Peyer's patch (tissue), 4 donors: ENCODE data around the gene PTGDR2. TPM values are rescaled to one million over a fixed set of nuclear protein-coding genes. Genes with fewer than 3 reads are reported as not detected.

Experiments used
- DNase-seq, 3 donors: peaks; one replicate each; pipeline ENCODE4 v3.0.0-alpha.2; 2017 to 2019
- H3K27ac ChIP-seq, 4 donors: fragments of 200-600 bp; sonication (generic); one replicate each; pipeline ENCODE4 v1.5.1; 2016 to 2019
- H3K27me3 ChIP-seq, 2 donors: fragments of 200-600 bp; sonication (generic); one replicate each; pipeline ENCODE4 v1.5.1; 2019
- H3K36me3 ChIP-seq, 3 donors: fragments of 200-600 bp; sonication (generic); one replicate each; pipeline ENCODE4 v1.5.1; 2016 to 2019
- H3K4me1 ChIP-seq, 4 donors: fragments of 200-600 bp; sonication (generic); one replicate each; pipeline ENCODE4 v1.5.1; 2016 to 2019
- H3K4me3 ChIP-seq, 4 donors: fragments of 200-600 bp; sonication (generic); 1 replicate in 3 of 4; 2 replicates in 1 of 4; pipeline ENCODE4 v1.5.1; 2016 to 2019; ENCODE audit warnings: mild to moderate bottlenecking in 1 of 4
- H3K9me3 ChIP-seq, 4 donors: fragments of 200-600 bp; sonication (generic); one replicate each; pipeline ENCODE4 v1.5.1; 2016 to 2019; ENCODE audit warnings: mild to moderate bottlenecking in 1 of 4
- POLR2A ChIP-seq, 2 donors: fragments of 450-650 bp; IDR thresholded peaks; one replicate each; pipeline ENCODE4 v1.5.1; 2017; ENCODE audit warnings: antibody characterized with exemption in 2 of 2, mild to moderate bottlenecking in 2 of 2, moderate library complexity in 2 of 2
- total RNA-seq, 4 donors: library from RNA; depleted of rRNA; stranded (reverse); fragments of >200 nt; gene quantifications; one replicate each; pipeline ENCODE4 v1.1.0, GENCODE V29; 2016
- TF ChIP-seq, protein P1 (sequence below), 6 experiments: fragments of 450-650 bp in 4 of 6; fragments of 200-600 bp in 2 of 6; sonication (generic) in 1 of 6; IDR thresholded peaks; one replicate each; pipeline ENCODE4 v1.5.1; 2017 to 2019; ENCODE audit warnings: antibody characterized with exemption in 6 of 6, mild to moderate bottlenecking in 3 of 6, moderate library complexity in 1 of 6

Gene PTGDR2
- total RNA-seq, 4 donors from 2014 or later: 1.5 to 18.2 (median 2.6) TPM

DNA sequence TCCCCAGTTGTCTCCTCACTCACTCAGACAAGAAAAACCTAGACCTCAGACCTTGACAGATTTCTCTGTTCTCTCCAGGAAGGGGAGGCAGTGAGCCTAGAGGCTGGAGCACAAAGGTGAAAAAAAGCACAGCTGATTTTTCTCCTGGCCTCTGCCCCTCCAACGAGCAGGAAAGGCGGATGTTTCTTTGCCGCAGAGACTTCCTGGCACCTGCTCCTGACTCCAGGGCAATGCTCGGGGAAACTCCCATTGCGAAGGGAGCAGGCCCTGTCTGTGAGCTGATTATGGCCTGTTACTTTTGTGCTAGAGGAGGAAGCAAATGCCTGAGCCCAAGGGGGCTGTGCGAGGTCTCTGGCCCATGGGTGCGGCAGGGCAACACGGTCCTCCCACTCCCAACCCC lies 45.2 kb downstream of the PTGDR2 start:
- Histone ChIP-seq H3K4me3 (no peak overlapping the region), H3K36me3 (no peaks in the 10 kb centered on the region), H3K27me3 (no peaks in the 10 kb centered on the region), H3K27ac (peak overlapping the region in 1 of 4 donors; percentile 39), H3K9me3 (no peaks in the 10 kb centered on the region), H3K4me1 (peaks cover 0 to 10% (median 0%) of the 10 kb centered on the region in 4 donors)
- no peak for TF ChIP-seq POLR2A (IDR thresholded peaks at IDR 0.05)
- TF ChIP-seq, protein P1, sequence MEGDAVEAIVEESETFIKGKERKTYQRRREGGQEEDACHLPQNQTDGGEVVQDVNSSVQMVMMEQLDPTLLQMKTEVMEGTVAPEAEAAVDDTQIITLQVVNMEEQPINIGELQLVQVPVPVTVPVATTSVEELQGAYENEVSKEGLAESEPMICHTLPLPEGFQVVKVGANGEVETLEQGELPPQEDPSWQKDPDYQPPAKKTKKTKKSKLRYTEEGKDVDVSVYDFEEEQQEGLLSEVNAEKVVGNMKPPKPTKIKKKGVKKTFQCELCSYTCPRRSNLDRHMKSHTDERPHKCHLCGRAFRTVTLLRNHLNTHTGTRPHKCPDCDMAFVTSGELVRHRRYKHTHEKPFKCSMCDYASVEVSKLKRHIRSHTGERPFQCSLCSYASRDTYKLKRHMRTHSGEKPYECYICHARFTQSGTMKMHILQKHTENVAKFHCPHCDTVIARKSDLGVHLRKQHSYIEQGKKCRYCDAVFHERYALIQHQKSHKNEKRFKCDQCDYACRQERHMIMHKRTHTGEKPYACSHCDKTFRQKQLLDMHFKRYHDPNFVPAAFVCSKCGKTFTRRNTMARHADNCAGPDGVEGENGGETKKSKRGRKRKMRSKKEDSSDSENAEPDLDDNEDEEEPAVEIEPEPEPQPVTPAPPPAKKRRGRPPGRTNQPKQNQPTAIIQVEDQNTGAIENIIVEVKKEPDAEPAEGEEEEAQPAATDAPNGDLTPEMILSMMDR (IDR thresholded peaks at IDR 0.05): no peak
- DNase-seq: peak in 1 of 3 donors; percentile 58

GRCh38 chr11:60810151-60810550 lies 45.6 kb downstream of the PTGDR2 start:
- no peak for DNase-seq
- Histone ChIP-seq H3K4me3 (no peak overlapping the region), H3K4me1 (peaks cover 0 to 10% (median 0%) of the 10 kb centered on the region in 4 donors), H3K36me3 (no peaks in the 10 kb centered on the region), H3K27ac (no peak overlapping the region), H3K9me3 (no peaks in the 10 kb centered on the region), H3K27me3 (no peaks in the 10 kb centered on the region)
- TF ChIP-seq, protein P1 (IDR thresholded peaks at IDR 0.05): no peak
- TF ChIP-seq POLR2A (IDR thresholded peaks at IDR 0.05): no peak

- no peaks in the 10 kb centered on the region for H3K9me3 ChIP-seq
- TF ChIP-seq, protein P1 (IDR thresholded peaks at IDR 0.05): no peak
- TF ChIP-seq POLR2A (IDR thresholded peaks at IDR 0.05): no peak
- no peak for DNase-seq
- H3K27ac ChIP-seq: no peak overlapping the region
- H3K4me3 ChIP-seq: no peak overlapping the region
- no peaks in the 10 kb centered on the region for H3K27me3 ChIP-seq
- H3K4me1 ChIP-seq: peaks cover 0 to 10% (median 0%) of the 10 kb centered on the region in 4 donors
- H3K36me3 ChIP-seq: no peaks in the 10 kb centered on the region
Observed at GRCh38 chr11:60809691-60810090, 46.1 kb downstream of the PTGDR2 start.

DNA sequence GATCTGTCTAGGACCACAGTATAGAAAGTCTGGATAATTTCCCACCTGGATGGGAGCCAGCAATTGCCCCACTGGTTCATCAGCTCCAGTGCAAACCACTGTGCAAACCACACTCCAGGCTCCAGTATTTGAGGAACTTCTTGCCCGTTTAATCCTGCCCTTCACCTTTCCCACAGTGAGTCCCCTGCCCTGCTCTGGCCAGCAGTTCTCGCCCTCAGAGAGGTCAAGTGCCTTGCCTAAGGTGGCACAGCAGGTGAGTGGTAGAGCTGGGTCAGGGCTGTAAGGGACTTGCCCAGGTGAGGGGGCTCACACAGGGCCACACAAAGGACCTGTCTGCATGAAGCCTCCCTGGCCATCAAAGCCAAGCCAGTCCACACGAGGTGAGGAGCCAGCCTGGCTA lies 46.5 kb downstream of the PTGDR2 start:
- Histone ChIP-seq H3K27ac (no peak overlapping the region), H3K9me3 (no peaks in the 10 kb centered on the region), H3K27me3 (no peaks in the 10 kb centered on the region), H3K36me3 (no peaks in the 10 kb centered on the region), H3K4me3 (no peak overlapping the region), H3K4me1 (peaks cover 0 to 10% (median 0%) of the 10 kb centered on the region in 4 donors)
- TF ChIP-seq, protein P1 (IDR thresholded peaks at IDR 0.05): no peak
- no peak for TF ChIP-seq POLR2A (IDR thresholded peaks at IDR 0.05)
- DNase-seq: no peak

DNA sequence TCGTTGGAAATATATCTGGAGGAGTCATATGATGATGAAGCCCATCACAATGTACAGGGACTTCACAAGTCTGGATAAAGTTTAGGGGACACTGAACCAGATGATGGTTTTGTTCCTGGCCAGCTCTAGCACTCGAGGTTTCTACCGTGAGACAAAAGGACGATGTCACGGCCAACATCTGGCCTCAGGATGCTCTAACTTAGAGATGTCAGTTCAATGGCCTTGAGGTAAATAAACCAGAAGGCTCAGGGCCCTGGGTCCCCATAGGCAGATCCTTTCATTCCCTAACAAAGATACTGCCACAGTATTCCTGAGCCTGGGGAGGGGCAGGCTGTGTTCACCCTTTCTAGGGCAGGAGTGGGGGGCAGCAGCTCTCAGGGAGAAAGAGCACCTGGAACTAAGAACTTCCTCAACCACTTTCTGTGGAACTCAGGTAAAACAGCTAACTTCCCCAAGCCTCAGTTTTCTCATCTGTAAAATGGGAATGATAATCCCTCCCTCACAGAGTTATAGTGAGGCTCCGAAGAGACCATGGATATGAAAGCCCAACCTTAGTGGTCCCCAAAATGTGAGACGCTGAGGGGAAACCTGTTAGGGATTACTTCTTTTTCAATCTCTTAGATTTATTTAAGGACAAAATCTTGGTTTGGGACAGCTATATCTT lies 52.3 kb downstream of the PTGDR2 start:
- Histone ChIP-seq H3K36me3 (no peaks in the 10 kb centered on the region), H3K4me3 (no peak overlapping the region), H3K27ac (no peak overlapping the region), H3K9me3 (no peaks in the 10 kb centered on the region), H3K4me1 (no peaks in the 10 kb centered on the region), H3K27me3 (no peaks in the 10 kb centered on the region)
- peak in 1 of 3 donors; percentile 4 for DNase-seq
- no peak for TF ChIP-seq POLR2A (IDR thresholded peaks at IDR 0.05)
- TF ChIP-seq, protein P1 (IDR thresholded peaks at IDR 0.05): no peak
